Psoas muscle (tissue), 8 donors: ENCODE results near the gene GVQW3. TPM values are rescaled to one million over a fixed set of nuclear protein-coding genes. Genes with fewer than 3 reads are reported as not detected.

Experiments
- ATAC-seq, 4 donors: fragments of 200-7000 bp; cut with Tn5 transposase; one replicate each; pipeline ENCODE4 v1.9.1; 2020; ENCODE audit warnings: moderate library complexity in 3 of 4, mild to moderate bottlenecking in 2 of 4
- DNase-seq, 2 donors: peaks; one replicate each; pipeline ENCODE4 v3.0.0-alpha.2; 2020
- H3K27ac ChIP-seq: fragments of 200-600 bp; one replicate; pipeline ENCODE4 v1.8.0; 2022
- H3K27me3 ChIP-seq, 3 donors: fragments of 200-600 bp in 1 of 3; one replicate each; pipeline versions ENCODE4 v1.6.1 to v1.8.0; 2013 to 2022; ENCODE audit warnings: low read length in 2 of 3, mild to moderate bottlenecking in 2 of 3, moderate library complexity in 1 of 3; ENCODE audit not compliant: insufficient read depth in 3 of 3
- H3K36me3 ChIP-seq, 2 donors: fragments of 200-600 bp in 1 of 2; one replicate each; pipeline versions ENCODE4 v1.6.1 to v1.8.0; 2013 to 2022; ENCODE audit warnings: low read depth in 1 of 2, mild to moderate bottlenecking in 1 of 2, moderate library complexity in 1 of 2; ENCODE audit not compliant: insufficient read depth in 1 of 2
- H3K4me1 ChIP-seq: fragments of 200-600 bp; one replicate; pipeline ENCODE4 v1.8.0; 2022
- H3K4me3 ChIP-seq: fragments of 200-600 bp; one replicate; pipeline ENCODE4 v1.8.0; 2022; ENCODE audit warnings: mild to moderate bottlenecking
- H3K9me3 ChIP-seq: fragments of 200-600 bp; one replicate; pipeline ENCODE4 v1.8.0; 2022
- WGBS, 3 donors: extraction: QIAGEN DNeasy Blood & Tissue Kit; methylation state at CpG; one replicate each; pipeline versions ENCODE4 v1.1.6 to v1.1.7; 2013; 5-methylcytosine and 5-hydroxymethylcytosine counted together
- intact Hi-C, 2 donors: fragments of 100-400 bp; cut with DNase I; formaldehyde crosslinking; loops; one replicate each; pipeline versions ENCODE4 v1.11.0 to v1.14.2; 2022
- polyA plus RNA-seq, 3 donors: library from polyadenylated mRNA; stranded (reverse); fragments of 200-250 nt; gene quantifications; one replicate each; pipeline ENCODE4 v1.2.3, GENCODE V29; 2013
- total RNA-seq, 4 donors: library from RNA; stranded (reverse); fragmentation: NEBNext Ultra II Directional in 2 of 4; extraction: Animal tissue kit (Norgen Biotek cat#: 25700) in 2 of 4; gene quantifications; one replicate each; pipeline versions ENCODE4 v1.2.1 to v1.2.4, GENCODE V29; 2021 to 2023
- TF ChIP-seq, protein P1 (sequence below): fragments of 200-600 bp; IDR thresholded peaks from one replicate; pipeline ENCODE4 v1.8.0; 2022; ENCODE audit warnings: antibody characterized with exemption
- donor health status: healthy with polysubstance abuse.
- donor health status: DM: no; HTN: no; CAD: no; lungs with moderate emphysema.
- donor health status: Bipolar disorder and iron deficiency.
- donor health status: healthy.
- donor health status: DM: yes; HTN: yes; CAD: no.
- donor health status: DM: no; HTN: no; CAD: no.
- donor health status: DM: no; HTN: no; CAD: no.
- donor health status: DM: yes; HTN: yes; CAD: no.

Gene GVQW3
- total and polyA plus RNA-seq, 7 donors, result 0.17 to 2.7 (median 0.48) TPM

DNA sequence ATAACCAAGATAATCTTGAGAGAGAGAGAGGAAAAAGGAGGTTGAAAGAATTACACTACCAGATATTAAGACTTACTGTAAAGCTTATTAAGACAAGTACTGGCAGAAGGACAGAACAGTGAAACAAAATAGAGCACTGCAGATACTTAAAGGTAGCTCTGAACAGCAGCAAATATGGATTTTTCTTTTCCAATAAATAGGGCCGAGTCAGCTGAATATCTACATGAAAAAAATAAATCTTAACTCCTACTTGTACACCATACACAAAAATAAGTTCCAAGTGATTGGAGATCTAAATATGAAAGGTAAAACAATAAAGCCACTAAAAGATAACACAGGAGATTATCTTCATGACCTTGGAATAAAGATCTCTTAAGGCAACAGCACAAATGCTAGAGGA, 12.6 kb upstream of the GVQW3 start:
- no peak for DNase-seq
- Histone ChIP-seq H3K27ac (no peak overlapping the region), H3K9me3 (no peaks in the 10 kb centered on the region), H3K4me1 (peaks cover 35% of the 10 kb centered on the region), H3K36me3 (peaks cover 0 to 12% of the 10 kb centered on the region in 2 donors), H3K4me3 (no peak overlapping the region), H3K27me3 (no peaks in the 10 kb centered on the region)
- intact Hi-C loops, result no loop called here
- TF ChIP-seq, protein P1, sequence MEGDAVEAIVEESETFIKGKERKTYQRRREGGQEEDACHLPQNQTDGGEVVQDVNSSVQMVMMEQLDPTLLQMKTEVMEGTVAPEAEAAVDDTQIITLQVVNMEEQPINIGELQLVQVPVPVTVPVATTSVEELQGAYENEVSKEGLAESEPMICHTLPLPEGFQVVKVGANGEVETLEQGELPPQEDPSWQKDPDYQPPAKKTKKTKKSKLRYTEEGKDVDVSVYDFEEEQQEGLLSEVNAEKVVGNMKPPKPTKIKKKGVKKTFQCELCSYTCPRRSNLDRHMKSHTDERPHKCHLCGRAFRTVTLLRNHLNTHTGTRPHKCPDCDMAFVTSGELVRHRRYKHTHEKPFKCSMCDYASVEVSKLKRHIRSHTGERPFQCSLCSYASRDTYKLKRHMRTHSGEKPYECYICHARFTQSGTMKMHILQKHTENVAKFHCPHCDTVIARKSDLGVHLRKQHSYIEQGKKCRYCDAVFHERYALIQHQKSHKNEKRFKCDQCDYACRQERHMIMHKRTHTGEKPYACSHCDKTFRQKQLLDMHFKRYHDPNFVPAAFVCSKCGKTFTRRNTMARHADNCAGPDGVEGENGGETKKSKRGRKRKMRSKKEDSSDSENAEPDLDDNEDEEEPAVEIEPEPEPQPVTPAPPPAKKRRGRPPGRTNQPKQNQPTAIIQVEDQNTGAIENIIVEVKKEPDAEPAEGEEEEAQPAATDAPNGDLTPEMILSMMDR, result no peak
- no peak for ATAC-seq
- 70 to 81% (median 79%) methylated on average over 1 of the region's 1 CpG for WGBS, 3 donors

DNA sequence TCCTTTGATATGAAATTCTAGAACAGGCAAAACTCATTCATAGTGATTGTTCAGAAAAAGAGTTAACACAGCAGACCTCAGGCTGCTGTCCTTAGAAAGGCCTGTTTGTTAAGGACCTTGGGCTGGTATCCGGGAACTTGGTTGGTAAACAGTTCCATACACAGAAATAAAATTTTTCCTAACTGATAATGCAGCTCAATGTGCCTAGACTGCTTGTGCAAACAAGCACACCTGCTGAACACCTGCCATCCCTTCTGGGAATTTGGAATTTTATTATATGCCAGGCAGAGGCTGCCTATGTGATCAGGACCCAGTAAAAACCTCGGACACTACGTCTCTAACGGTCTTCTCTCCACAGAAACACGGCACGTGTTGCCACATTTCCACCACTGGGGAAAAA, 11.7 kb upstream of the GVQW3 start:
- H3K36me3 ChIP-seq, result peaks cover 0 to 6% of the 10 kb centered on the region in 2 donors
- no peak overlapping the region for H3K4me3 ChIP-seq
- no peaks in the 10 kb centered on the region for H3K27me3 ChIP-seq
- H3K9me3 ChIP-seq, result no peaks in the 10 kb centered on the region
- H3K4me1 ChIP-seq, result peaks cover 35% of the 10 kb centered on the region
- intact Hi-C loops, result no loop called here
- TF ChIP-seq, protein P1, result no peak
- DNase-seq, result no peak
- no peak for ATAC-seq
- 67 to 87% (median 87%) methylated on average over 6 of the region's 6 CpGs for WGBS, 3 donors
- H3K27ac ChIP-seq, result no peak overlapping the region

- TF ChIP-seq, protein P1, result no peak
- intact Hi-C loops, result no loop called here
Measured at GRCh38 chr11:76371170-76371569, 10.0 kb upstream of the GVQW3 start.

DNA sequence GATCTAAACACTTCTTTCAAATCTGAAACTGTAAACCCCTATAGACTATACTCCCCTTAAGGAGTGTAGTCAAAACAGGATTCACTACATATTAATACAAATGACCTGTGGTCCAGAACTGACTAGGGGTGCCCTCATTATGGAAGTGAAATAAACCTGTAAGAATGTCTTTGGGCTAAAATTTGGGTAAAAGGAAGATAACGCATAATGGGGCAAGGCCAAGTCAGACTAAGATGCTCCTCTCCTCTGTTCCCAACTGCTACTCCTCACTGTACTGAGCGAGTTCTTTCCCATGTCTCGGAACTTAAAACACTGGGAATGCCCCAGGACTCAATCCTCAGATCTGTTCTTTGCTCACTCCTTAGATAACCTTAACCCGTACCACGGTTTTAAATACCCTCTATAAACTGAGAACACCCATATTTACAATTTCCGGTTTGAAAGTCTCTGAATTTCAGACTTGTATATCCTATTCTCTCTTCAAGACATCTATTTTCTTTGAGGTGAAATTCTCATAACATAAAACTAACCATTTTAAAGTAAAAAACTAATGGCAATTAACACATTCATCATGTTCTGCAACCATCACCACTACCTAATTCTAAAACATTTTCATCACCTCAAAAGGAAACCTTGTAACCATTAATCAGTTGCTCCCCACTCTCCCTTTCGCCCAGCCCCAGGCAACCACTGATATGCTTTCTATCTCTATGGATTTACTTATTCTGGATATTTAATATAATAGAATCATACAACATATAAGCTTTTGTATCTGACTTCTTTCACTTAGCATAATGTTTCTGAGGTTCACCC, 4.2 kb upstream of the GVQW3 start:
- TF ChIP-seq, protein P1, result no peak
- H3K27ac ChIP-seq, result no peak overlapping the region
- H3K36me3 ChIP-seq, result no peaks in the 10 kb centered on the region
- 85 to 91% (median 89%) methylated on average over 7 of the region's 7 CpGs for WGBS, 3 donors
- H3K9me3 ChIP-seq, result no peaks in the 10 kb centered on the region
- ATAC-seq, result no peak
- no peaks in the 10 kb centered on the region for H3K27me3 ChIP-seq
- H3K4me3 ChIP-seq, result no peak overlapping the region
- intact Hi-C loops, result no loop called here
- no peak for DNase-seq
- peaks cover 35% of the 10 kb centered on the region for H3K4me1 ChIP-seq

More at GRCh38 chr11:76371170-76371569, 10.0 kb upstream of the GVQW3 start:
- no peaks in the 10 kb centered on the region for H3K36me3 ChIP-seq
- no peak overlapping the region for H3K4me3 ChIP-seq
- no peaks in the 10 kb centered on the region for H3K27me3 ChIP-seq
- H3K4me1 ChIP-seq, result peaks cover 47% of the 10 kb centered on the region
- ATAC-seq (no peak), DNase-seq (no peak)
- H3K9me3 ChIP-seq, result no peaks in the 10 kb centered on the region
- WGBS, 3 donors, result 67 to 75% (median 69%) methylated on average over 3 of the region's 3 CpGs
- H3K27ac ChIP-seq, result no peak overlapping the region
